PFSK-1 (cell line): ENCODE measurements around the gene PLA2G4E.

Source experiments
- FOXP2 ChIP-seq: optimal IDR thresholded peaks from 2 replicates; pipeline ENCODE3; 2011; ENCODE audit warnings: borderline replicate concordance, control low read depth, inconsistent platforms; ENCODE audit not compliant: insufficient read depth; ENCODE audit errors: extremely low read length, extremely low read depth
- POLR2AphosphoS5 ChIP-seq: IDR thresholded peaks from 2 replicates; pipeline ENCODE4 v1.6.1; 2012; ENCODE audit warnings: low read depth, mild to moderate bottlenecking, control low read depth, low read length, moderate library complexity
- REST ChIP-seq, 2 experiments: IDR thresholded peaks; 2 replicates each; pipeline versions ENCODE4 v1.6.1 to v1.8.0; 2011 to 2012; ENCODE audit warnings: low read depth in 2 of 2, low read length in 2 of 2, control low read depth in 1 of 2, inconsistent platforms in 1 of 2, mild to moderate bottlenecking in 1 of 2, moderate library complexity in 1 of 2; ENCODE audit not compliant: insufficient read depth in 1 of 2
- SIN3A ChIP-seq: IDR thresholded peaks from 2 replicates; pipeline ENCODE4 v1.6.1; 2012; ENCODE audit warnings: mild to moderate bottlenecking, low read length, moderate library complexity, borderline replicate concordance; ENCODE audit not compliant: insufficient read depth
- TAF1 ChIP-seq: IDR thresholded peaks from 2 replicates; pipeline ENCODE4 v1.6.1; 2012; ENCODE audit warnings: low read length, control low read depth, borderline replicate concordance; ENCODE audit not compliant: insufficient read depth

Gene PLA2G4E

DNA sequence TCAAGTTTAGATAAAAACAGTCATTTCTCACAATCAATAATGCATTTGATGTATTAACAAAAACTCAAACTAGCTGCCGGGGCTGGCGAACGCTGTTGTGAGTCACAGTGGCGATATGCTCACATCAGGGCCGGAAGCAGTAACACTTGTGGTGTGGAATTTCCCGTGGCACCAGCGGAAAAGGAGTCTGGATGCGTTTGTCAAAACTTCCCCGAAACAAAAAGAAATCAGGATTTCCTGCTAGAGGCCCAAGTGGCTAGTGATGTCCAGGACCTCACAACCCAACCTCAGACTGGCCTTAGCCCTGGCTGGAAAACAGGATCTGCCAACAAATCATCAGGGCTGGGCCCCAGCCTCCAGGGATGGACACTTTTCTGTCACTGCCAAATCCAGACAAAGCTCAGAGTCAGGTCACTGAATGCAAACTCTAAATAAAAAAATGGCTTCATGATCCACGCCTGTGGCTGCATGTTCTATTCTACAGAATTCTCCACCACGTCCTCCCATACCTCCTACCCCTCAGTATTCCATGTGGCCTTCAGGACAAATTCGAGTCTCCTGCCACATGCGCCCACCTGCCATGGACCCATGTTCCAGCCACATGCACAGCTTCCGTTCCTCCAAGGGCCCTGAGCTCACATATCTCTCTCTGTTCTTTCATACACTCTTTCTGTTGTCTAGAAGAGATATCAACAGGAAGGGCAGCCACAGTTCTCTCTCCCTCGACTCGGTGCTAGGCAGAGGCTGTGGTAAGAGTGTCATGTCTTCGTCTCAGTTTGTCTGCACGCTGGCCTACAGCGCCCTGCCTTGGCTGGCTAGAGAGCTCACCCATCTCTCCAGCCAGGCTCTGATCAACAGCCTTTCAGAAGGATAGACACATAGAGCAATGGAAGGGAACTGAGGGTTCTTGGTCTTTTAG is 83.9 kb downstream of the PLA2G4E start:
- TF ChIP-seq REST (IDR thresholded peaks at IDR 0.05; ENCODE audit: insufficient read depth in 1 of 2, low read depth in 2 of 2, low read length in 2 of 2) (peak in 1 of 2 experiments; percentile 17; a peak in 1 of 4 replicates), SIN3A (no peak), TAF1 (no peak), FOXP2 (peak; percentile 33), POLR2AphosphoS5 (no peak)

GRCh38 chr15:41936155-41936554 is 84.7 kb downstream of the PLA2G4E start:
- no peak for TF ChIP-seq SIN3A
- TF ChIP-seq FOXP2 = no peak
- TF ChIP-seq REST (IDR thresholded peaks at IDR 0.05; ENCODE audit: insufficient read depth in 1 of 2, low read depth in 2 of 2, low read length in 2 of 2) = no peak

DNA sequence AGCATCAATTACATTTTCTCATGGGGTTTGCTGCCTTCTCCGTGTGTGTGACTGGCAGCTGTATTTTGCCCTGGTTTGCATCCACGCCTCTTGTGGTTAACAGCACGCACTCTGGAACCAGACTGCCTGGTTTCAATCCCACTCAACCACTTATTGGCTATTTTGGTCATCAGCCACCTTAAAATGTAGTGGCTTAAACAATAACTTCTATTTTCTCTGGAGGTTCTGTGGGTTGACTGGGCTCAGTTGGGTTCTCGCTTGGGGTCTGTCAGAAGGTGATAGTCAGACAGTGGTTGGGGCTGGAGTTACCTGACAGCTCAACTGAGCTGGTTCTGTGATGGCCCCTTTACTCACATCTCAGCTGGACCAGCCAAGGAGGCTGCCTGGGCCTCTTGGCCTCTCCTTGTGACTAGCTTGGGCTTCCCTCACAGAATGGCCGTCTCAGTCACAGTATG is 85.2 kb downstream of the PLA2G4E start:
- TF ChIP-seq POLR2AphosphoS5 = no peak
- no peak for TF ChIP-seq FOXP2
- TF ChIP-seq TAF1 = no peak
- TF ChIP-seq REST (IDR thresholded peaks at IDR 0.05; ENCODE audit: insufficient read depth in 1 of 2, low read depth in 2 of 2, low read length in 2 of 2) = no peak

DNA sequence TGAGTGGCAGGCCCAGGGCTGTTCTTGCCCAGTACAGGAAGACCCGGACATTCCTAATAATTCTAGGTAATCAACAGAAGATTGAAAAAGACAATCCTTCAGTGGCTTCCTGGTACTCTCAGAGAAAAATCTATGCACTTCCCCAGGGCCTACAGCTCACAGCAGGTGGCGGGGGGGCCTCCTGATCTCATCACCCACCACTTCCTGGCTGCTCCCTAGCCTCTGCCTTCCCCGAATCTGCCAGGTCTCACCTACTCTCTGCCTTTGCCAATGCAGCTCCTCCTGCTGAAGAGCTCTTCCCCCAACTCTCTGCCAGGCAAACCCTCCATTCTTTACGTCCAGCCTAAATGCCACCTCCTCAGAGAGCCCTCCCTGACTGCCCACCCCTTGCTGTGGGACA is 86.0 kb downstream of the PLA2G4E start:
- TF ChIP-seq POLR2AphosphoS5 (no peak), FOXP2 (no peak), SIN3A (no peak), REST (IDR thresholded peaks at IDR 0.05; ENCODE audit: insufficient read depth in 1 of 2, low read depth in 2 of 2, low read length in 2 of 2) (no peak), TAF1 (no peak)

DNA sequence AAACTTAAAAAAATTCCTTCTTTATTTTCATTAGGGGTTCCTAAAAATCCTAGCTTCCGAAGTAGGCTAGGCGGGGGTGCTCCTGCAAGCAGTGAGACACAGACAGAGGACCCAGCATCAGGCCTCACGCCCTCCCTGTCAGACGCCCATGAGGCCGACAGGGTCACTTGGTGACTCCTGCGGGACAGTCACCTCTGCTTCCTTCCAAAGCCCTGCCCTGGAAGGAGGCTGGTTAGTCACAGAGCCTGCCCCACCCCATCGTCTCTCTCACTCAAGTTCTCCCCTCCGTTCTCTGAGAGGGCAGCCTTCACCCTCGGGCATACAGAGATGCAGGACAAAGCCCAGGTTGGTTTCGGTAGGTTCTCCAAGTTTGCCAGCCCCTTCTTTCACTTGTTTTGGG is 87.1 kb downstream of the PLA2G4E start:
- TF ChIP-seq POLR2AphosphoS5 (no peak), SIN3A (no peak), TAF1 (no peak), REST (IDR thresholded peaks at IDR 0.05; ENCODE audit: insufficient read depth in 1 of 2, low read depth in 2 of 2, low read length in 2 of 2) (no peak), FOXP2 (no peak)
